Measurements from ENCODE around the gene ADAM17. TPM values are rescaled to one million over a fixed set of nuclear protein-coding genes. Genes with fewer than 3 reads are reported as not detected.
A peak's percentile ranks its signal among the peaks of the same experiment; 100 is the strongest.

Gene ADAM17
- total and polyA plus RNA-seq, 9 of the 15 experiments (the other 6 are each of a cell fraction or from before 2014, with no cell fraction given) = 5.8 to 30.0 (median 19.0) TPM

DNA sequence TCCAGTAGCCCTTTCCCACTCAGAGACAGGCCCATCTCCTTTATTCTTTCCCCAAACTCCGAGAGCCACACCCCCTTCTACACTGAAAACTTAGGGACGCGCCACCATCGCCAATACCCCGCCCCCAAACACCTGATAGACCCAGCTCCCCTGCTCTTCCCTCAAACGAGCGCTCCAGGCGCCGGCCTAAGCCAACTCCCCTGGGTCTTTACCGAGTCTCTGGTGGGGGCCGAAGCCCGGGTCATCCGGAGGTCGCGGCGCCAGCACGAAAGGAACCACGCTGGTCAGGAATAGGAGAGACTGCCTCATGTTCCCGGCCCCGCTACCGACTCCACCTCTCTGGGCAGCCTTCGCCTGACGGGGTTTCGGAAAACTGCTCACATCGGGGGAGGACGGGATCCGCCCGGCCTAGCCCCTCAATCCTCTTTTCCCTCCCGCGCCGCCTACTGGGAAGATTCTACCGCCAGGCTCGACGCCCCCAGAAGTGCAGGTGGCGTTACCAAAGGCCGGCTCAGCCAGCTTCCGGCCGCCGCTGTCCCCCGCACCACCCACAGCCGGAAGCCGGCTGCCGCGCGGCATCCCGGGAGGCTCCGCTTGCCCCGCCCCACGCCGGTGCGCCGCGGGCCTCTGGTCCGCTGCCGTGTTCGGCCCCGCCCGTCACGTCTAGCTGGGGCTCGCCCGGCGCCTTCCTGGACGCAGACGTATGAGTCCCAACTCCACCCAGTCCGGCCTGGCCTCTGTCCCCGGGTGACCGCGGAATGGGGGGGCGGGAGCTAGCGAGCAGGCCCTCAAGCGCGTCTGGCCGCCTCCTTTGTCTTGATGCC lies at the start of gene ADAM17 (continued):
- TF ChIP-seq, protein P1, sequence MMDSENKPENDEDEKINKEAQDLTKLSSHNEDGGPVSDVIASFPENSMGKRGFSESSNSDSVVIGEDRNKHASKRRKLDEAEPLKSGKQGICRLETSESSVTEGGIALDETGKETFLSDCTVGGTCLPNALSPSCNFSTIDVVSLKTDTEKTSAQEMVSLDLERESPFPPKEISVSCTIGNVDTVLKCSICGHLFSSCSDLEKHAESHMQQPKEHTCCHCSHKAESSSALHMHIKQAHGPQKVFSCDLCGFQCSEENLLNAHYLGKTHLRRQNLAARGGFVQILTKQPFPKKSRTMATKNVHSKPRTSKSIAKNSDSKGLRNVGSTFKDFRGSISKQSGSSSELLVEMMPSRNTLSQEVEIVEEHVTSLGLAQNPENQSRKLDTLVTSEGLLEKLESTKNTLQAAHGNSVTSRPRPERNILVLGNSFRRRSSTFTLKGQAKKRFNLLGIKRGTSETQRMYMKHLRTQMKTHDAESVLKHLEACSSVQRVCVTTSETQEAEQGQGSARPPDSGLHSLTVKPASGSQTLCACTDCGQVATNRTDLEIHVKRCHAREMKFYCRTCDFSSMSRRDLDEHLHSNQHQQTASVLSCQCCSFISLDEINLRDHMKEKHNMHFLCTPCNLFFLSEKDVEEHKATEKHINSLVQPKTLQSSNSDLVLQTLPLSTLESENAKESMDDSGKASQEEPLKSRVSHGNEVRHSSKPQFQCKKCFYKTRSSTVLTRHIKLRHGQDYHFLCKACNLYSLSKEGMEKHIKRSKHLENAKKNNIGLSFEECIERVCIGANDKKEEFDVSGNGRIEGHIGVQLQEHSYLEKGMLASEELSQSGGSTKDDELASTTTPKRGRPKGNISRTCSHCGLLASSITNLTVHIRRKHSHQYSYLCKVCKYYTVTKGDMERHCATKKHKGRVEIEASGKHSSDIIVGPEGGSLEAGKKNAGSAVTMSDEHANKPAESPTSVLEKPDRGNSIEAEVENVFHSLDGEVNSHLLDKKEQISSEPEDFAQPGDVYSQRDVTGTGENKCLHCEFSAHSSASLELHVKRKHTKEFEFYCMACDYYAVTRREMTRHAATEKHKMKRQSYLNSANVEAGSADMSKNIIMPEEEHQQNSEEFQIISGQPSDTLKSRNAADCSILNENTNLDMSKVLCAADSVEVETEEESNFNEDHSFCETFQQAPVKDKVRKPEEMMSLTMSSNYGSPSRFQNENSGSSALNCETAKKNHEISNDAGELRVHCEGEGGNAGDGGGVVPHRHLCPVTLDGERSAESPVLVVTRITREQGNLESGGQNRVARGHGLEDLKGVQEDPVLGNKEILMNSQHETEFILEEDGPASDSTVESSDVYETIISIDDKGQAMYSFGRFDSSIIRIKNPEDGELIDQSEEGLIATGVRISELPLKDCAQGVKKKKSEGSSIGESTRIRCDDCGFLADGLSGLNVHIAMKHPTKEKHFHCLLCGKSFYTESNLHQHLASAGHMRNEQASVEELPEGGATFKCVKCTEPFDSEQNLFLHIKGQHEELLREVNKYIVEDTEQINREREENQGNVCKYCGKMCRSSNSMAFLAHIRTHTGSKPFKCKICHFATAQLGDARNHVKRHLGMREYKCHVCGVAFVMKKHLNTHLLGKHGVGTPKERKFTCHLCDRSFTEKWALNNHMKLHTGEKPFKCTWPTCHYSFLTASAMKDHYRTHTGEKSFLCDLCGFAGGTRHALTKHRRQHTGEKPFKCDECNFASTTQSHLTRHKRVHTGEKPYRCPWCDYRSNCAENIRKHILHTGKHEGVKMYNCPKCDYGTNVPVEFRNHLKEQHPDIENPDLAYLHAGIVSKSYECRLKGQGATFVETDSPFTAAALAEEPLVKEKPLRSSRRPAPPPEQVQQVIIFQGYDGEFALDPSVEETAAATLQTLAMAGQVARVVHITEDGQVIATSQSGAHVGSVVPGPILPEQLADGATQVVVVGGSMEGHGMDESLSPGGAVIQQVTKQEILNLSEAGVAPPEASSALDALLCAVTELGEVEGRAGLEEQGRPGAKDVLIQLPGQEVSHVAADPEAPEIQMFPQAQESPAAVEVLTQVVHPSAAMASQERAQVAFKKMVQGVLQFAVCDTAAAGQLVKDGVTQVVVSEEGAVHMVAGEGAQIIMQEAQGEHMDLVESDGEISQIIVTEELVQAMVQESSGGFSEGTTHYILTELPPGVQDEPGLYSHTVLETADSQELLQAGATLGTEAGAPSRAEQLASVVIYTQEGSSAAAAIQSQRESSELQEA (IDR thresholded peaks at IDR 0.05; ENCODE audit: low read depth) = no peak
- peak; percentile 91 to 95 for TF ChIP-seq MAZ (CRISPR knock-in tag; conservative IDR thresholded peaks at IDR 0.05 in 1 of 2, IDR thresholded peaks at IDR 0.05 in 1 of 2)
- TF ChIP-seq HDAC2 (IDR thresholded peaks at IDR 0.05) = no peak; the same call in 1 of the 2 replicates
- TF ChIP-seq SPI1 (IDR thresholded peaks at IDR 0.05; ENCODE audit: borderline replicate concordance, low read depth, low read length) = no peak
- no peak for TF ChIP-seq KDM4B (IDR thresholded peaks at IDR 0.05; ENCODE audit: borderline replicate concordance in 2 of 2, low read depth in 1 of 2)
- no peak for TF ChIP-seq SP2 (IDR thresholded peaks at IDR 0.05; ENCODE audit: extremely low read depth, low read depth, low read length, poor library complexity, severe bottlenecking)
- peak; percentile 98 for TF ChIP-seq RBFOX2 (IDR thresholded peaks at IDR 0.05; ENCODE audit: low read depth, low read length)
- no peak for TF ChIP-seq ASH1L (IDR thresholded peaks at IDR 0.05; ENCODE audit: borderline replicate concordance, low read depth, partially characterized antibody)
- TF ChIP-seq, protein P2, sequence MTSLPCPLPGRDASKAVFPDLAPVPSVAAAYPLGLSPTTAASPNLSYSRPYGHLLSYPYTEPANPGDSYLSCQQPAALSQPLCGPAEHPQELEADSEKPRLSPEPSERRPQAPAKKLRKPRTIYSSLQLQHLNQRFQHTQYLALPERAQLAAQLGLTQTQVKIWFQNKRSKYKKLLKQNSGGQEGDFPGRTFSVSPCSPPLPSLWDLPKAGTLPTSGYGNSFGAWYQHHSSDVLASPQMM (CRISPR knock-in tag; IDR thresholded peaks at IDR 0.05) = no peak
- TF ChIP-seq, protein P3, sequence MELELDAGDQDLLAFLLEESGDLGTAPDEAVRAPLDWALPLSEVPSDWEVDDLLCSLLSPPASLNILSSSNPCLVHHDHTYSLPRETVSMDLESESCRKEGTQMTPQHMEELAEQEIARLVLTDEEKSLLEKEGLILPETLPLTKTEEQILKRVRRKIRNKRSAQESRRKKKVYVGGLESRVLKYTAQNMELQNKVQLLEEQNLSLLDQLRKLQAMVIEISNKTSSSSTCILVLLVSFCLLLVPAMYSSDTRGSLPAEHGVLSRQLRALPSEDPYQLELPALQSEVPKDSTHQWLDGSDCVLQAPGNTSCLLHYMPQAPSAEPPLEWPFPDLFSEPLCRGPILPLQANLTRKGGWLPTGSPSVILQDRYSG (tag; conservative IDR thresholded peaks at IDR 0.05; ENCODE audit: low read depth) = no peak
- TF ChIP-seq ZNF263 (CRISPR knock-in tag; IDR thresholded peaks at IDR 0.05; ENCODE audit: borderline replicate concordance) = peak; percentile 1; the same call in 1 of the 2 replicates
- TF ChIP-seq, protein P4, sequence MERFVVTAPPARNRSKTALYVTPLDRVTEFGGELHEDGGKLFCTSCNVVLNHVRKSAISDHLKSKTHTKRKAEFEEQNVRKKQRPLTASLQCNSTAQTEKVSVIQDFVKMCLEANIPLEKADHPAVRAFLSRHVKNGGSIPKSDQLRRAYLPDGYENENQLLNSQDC (CRISPR knock-in tag; IDR thresholded peaks at IDR 0.05) = no peak
- TF ChIP-seq SREBF2 (CRISPR knock-in tag; IDR thresholded peaks at IDR 0.05) = no peak
- TF ChIP-seq PTTG1 (tag; IDR thresholded peaks at IDR 0.05; ENCODE audit: low read depth) = no peak
- TF ChIP-seq SMARCC2 (IDR thresholded peaks at IDR 0.05; ENCODE audit: low read depth) = peak; percentile 42; the same call in 1 of the 2 replicates
